Midbrain (tissue), 1 donor: ENCODE measurements around the gene UNC50.
"Not testable (repeated sequence)": the region's sequence is repeated elsewhere in the genome, so short reads cannot be mapped to it uniquely, and the experiment has no call there.

Source experiments
- DNase-seq: peaks from one replicate; lab custom pipeline; 2025; lab: John Stamatoyannopoulos, UW

The UNC50 gene

GRCh38 chr2:98608962-98609604, 694 bp downstream of the UNC50 start:
- DNase-seq, result no peak

GRCh38 chr2:98614024-98614739, 5.8 kb downstream of the UNC50 start:
- no peak for DNase-seq

DNA sequence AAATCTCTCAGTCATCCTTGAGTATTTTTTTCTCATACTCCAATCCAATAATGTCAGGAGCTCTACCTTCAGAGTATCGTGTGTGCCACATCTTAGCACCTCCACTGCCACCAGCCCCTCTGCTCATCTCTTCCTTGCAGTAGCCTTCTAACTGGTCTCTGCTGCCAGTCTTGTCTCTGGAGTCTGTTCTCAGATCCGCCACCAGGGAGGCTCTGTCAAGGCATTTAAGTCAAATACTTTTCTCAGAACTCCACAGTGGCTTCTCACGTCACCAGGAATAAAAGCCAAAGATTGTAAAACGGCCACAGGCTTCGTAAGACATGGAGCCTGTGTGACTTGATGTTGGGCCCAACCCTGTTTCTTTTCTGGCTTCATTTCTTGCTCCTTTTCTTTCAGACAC, 7.1 kb downstream of the UNC50 start:
- no peak for DNase-seq

DNA sequence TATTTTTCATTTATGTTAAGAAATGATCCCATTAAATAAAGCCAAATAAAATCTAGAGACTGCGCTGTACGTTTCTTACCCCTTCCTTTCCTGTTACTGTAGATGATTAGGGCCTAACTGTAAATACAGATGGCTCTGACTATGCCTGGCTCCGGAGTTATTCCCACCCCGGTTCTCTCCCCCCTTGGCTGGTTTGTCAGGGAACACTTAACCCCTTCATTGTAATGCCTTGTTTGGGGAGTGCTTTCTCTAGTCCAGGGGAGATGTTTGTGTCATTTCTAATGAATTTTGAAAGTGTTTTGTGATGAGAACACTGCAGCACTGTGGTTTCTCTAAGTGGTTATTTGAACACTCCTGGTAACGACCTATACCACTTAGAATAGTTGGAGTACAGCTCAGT, 8.8 kb downstream of the UNC50 start:
- no peak for DNase-seq

DNA sequence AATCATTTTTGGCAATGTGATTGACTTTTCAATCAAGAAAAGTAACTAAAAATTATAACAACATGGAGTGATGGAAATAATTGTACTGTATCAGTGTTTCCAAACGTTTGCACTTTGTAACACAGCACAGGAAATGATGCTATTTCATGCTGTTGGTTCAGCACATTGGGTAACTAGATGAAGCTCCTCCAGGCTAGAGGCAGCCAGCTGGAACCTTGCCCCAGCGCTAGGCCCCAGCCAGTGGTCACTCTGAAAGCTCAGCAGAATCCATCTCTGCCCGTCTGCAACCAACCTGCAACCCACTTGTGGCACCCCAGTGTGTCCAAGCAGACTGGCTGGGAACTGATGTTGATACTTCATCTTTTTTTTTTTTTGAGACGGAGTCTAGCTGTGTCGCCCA, 15.3 kb downstream of the UNC50 start:
- DNase-seq, result no peak

- no peak for DNase-seq
Measured at GRCh38 chr2:98632351-98632750, 24.0 kb downstream of the UNC50 start.

DNA sequence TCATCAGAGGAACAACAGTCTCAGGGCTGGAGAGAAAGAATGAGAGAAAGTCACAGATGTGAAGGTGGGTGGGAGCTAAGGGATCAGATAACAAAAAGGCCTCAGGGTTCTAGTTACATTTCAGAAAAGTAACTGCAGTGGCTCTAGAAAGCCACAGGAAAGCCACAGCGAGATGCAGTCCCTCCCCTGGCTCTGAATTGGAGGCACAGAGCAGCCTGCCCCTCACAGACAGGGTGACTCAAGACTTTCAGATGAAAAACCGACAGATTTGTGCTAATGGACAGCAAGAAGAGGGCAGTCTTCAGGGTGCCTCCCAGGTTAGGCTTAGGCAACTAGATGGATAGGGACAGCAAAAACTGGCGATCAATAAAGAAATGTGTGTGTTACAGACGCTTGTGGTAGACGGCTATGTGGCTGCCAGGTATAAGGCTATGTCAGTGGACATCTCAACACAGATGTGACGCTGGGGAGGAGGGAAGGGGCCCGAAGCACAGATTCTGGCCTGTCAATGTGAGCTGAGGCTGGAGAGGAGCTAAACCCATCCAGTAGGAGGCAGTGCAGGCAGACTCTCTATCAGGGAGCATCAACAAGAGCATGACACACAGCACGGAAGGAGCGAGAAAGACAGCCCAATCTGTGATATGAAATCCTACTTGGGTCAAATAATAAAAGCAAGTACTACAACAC, 26.2 kb downstream of the UNC50 start:
- no peak for DNase-seq

- no peak for DNase-seq
Measured at GRCh38 chr2:98637401-98638147, 29.2 kb downstream of the UNC50 start.

GRCh38 chr2:98643496-98644100, 35.2 kb downstream of the UNC50 start:
- no peak for DNase-seq

- DNase-seq, result no peak
Measured at GRCh38 chr2:98647636-98648035, 39.2 kb downstream of the UNC50 start.

DNA sequence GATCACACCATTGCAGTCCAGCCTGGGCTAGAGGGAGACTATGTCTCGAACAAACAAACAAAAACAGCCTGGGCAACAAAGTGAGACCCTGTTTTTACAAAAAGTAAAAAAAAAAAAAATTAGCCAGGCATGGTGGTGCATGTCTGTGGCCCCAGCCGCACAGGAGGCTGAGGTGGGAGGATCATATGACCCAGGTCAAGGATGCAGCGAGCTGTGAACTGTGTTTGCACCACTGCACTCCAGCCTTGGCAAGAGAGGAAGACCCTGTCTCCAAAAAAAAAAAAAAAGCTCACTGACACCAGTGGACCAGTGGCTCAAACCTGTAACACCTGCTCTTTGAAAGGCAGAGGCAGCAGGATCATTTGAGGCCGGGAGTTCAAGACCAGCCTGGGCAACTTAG, 40.1 kb downstream of the UNC50 start:
- DNase-seq, result no peak

- DNase-seq, result peak; percentile 84
Measured at GRCh38 chr2:98649135-98649991, 41.0 kb downstream of the UNC50 start.

- DNase-seq, result no peak
Measured at GRCh38 chr2:98649992-98650375, 41.6 kb downstream of the UNC50 start.

- DNase-seq, result no peak
Measured at GRCh38 chr2:98650998-98651397, 42.6 kb downstream of the UNC50 start.

- peak; percentile 7 for DNase-seq
Measured at GRCh38 chr2:98654699-98655495, 46.5 kb downstream of the UNC50 start.

- DNase-seq, result no peak
Measured at GRCh38 chr2:98656800-98657199, 48.4 kb downstream of the UNC50 start.

GRCh38 chr2:98658816-98659490, 50.6 kb downstream of the UNC50 start:
- no peak for DNase-seq

GRCh38 chr2:98659491-98659840, 51.1 kb downstream of the UNC50 start:
- DNase-seq, result not testable (repeated sequence)

GRCh38 chr2:98663511-98664090, 55.2 kb downstream of the UNC50 start:
- no peak for DNase-seq
